Measurements from ENCODE around the gene TRIM44. TPM values are rescaled to one million over a fixed set of nuclear protein-coding genes. Genes with fewer than 3 reads are reported as not detected.

The TRIM44 gene
- total RNA-seq, 1 donor from 2014 or later, result 86.6 TPM

DNA sequence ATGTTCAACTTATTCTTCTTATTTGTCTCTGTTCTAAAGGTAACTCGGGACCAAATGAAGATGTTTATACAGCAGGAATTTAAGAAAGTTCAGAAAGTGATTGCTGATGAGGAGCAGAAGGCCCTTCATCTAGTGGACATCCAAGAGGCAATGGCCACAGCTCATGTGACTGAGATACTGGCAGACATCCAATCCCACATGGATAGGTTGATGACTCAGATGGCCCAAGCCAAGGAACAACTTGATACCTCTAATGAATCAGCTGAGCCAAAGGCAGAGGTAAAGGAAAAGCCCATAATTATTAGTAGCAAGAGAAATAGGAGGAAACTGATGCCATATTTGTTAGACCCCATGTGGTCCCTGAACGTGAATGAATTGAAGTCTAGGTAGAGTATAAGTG is 63.3 kb downstream of the TRIM44 start:
- no peak overlapping the region for H3K4me3 Mint-ChIP-seq
- H3K27me3 Mint-ChIP-seq (ENCODE audit: low read depth), result no peaks in the 10 kb centered on the region
- DNase-seq (ENCODE audit: low spot score in 2 of 2, unreplicated experiment in 2 of 2), result no peak
- H3K9me3 Mint-ChIP-seq, result peaks cover 18% of the 10 kb centered on the region
- H3K27ac Mint-ChIP-seq, result no peak overlapping the region
- TF ChIP-seq, protein P1, sequence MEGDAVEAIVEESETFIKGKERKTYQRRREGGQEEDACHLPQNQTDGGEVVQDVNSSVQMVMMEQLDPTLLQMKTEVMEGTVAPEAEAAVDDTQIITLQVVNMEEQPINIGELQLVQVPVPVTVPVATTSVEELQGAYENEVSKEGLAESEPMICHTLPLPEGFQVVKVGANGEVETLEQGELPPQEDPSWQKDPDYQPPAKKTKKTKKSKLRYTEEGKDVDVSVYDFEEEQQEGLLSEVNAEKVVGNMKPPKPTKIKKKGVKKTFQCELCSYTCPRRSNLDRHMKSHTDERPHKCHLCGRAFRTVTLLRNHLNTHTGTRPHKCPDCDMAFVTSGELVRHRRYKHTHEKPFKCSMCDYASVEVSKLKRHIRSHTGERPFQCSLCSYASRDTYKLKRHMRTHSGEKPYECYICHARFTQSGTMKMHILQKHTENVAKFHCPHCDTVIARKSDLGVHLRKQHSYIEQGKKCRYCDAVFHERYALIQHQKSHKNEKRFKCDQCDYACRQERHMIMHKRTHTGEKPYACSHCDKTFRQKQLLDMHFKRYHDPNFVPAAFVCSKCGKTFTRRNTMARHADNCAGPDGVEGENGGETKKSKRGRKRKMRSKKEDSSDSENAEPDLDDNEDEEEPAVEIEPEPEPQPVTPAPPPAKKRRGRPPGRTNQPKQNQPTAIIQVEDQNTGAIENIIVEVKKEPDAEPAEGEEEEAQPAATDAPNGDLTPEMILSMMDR (IDR thresholded peaks at IDR 0.05; ENCODE audit: unreplicated experiment), result no peak
- H3K36me3 Mint-ChIP-seq, result peaks cover 44% of the 10 kb centered on the region
- no peaks in the 10 kb centered on the region for H3K4me1 Mint-ChIP-seq

DNA sequence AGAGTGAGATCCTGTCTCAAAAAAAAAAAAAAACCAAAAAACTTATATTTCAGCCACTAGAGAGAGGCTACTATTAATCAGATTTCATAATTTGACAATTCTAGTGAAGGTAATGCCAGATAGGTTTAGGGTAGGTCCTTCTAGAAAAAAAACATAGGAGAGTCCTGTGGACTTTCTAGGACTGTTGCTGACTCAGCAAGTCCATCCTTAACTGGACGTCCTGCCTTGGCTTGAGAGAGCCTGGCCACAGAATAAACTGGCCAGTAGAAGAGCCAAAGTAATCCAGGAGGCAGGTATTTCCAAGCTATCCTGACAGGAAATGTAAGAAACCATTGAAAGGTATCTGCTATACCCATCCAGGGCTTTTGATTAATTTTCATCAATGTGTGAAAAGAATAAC is 64.6 kb downstream of the TRIM44 start:
- Mint-ChIP-seq H3K4me1 (no peaks in the 10 kb centered on the region), H3K9me3 (peaks cover 18% of the 10 kb centered on the region), H3K27me3 (ENCODE audit: low read depth) (no peaks in the 10 kb centered on the region), H3K27ac (no peak overlapping the region), H3K36me3 (peaks cover 53% of the 10 kb centered on the region), H3K4me3 (no peak overlapping the region)
- TF ChIP-seq, protein P1 (IDR thresholded peaks at IDR 0.05; ENCODE audit: unreplicated experiment), result no peak
- DNase-seq (ENCODE audit: low spot score in 2 of 2, unreplicated experiment in 2 of 2), result no peak

DNA sequence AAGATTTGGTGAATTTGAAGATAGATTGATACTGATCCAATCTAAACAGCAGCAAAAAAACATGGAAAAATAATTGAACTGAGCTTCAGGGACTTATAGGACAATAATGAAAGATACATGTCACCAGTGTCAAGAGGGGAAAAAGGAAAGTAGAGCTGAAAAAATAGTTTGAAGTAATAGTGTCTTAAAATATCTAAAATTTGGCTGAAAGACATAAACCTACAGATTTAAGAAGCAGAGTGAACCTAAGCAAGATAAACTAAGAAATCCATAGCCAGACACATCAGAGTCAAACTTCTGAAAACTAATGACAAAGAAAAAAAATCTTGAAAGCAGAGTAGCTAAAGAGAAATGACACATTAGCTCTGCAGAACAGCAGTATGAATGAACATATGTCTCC is 67.7 kb downstream of the TRIM44 start:
- TF ChIP-seq, protein P1 (IDR thresholded peaks at IDR 0.05; ENCODE audit: unreplicated experiment), result no peak
- no peak for DNase-seq (ENCODE audit: low spot score in 2 of 2, unreplicated experiment in 2 of 2)
- Mint-ChIP-seq H3K4me3 (no peak overlapping the region), H3K36me3 (peaks cover 69% of the 10 kb centered on the region), H3K4me1 (peaks cover 3% of the 10 kb centered on the region), H3K27ac (no peak overlapping the region), H3K9me3 (peaks cover 27% of the 10 kb centered on the region), H3K27me3 (ENCODE audit: low read depth) (no peaks in the 10 kb centered on the region)

DNA sequence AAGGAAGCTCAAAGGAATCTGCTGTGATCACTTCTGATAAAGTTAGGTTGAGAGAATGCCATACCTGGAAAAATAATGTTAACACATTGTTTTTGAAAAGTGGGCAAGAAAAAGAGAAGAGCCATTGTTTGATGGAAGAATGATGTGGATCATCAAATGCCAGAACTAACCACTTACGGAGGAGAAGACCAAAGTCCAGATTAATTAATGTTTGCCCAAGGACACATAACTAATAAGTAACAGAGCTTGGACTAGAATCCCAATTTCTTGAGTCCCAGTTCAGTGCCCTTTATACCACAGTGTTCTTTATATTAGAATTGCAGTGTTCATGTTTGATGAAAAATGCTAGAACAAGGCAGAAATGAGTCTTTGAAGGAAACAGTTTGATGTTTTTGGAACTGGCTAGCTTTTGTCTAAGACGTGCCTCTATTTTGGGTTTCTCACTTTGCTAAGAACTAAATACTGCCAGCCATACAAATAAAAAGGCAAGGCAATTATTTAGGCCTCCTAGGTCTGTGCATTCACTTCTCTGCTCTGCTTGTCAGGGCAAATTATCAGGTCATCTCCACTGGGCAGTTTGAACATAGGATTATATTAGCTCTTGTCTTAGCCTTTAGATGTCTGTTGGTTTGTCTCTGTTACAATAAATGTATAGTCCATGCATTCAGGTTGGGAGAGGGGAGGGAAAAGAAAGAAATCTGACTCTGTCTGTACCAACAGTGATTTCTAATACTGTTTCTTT is 72.3 kb downstream of the TRIM44 start:
- H3K36me3 Mint-ChIP-seq, result peaks cover 60% of the 10 kb centered on the region
- peak overlapping the region; percentile 59 for H3K27ac Mint-ChIP-seq
- peaks cover 15% of the 10 kb centered on the region for H3K9me3 Mint-ChIP-seq

DNA sequence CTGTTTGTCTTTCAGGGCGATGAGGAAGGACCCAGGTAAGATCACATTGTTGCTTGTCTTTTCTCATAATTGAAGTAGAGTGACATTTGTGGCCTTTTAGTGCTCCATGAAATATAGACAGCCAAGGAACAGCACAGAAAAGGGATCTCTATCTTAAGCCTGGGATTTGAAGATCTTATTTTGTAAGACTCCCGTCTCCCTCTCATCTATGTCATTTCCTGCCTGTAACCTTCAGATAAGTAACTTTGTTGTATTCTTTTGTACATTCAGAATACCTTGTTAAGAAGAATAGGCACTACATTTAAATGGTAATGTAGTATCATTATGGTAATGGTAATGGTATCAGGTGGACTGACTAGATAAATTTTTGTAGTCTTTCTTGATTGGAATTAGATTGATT is 72.8 kb downstream of the TRIM44 start:
- Mint-ChIP-seq H3K36me3 (peaks cover 54% of the 10 kb centered on the region), H3K4me3 (no peak overlapping the region), H3K4me1 (peaks cover 4% of the 10 kb centered on the region), H3K27ac (peak overlapping the region; percentile 59), H3K9me3 (peaks cover 9% of the 10 kb centered on the region), H3K27me3 (ENCODE audit: low read depth) (no peaks in the 10 kb centered on the region)
- DNase-seq (ENCODE audit: low spot score in 2 of 2, unreplicated experiment in 2 of 2), result no peak
- TF ChIP-seq, protein P1 (IDR thresholded peaks at IDR 0.05; ENCODE audit: unreplicated experiment), result no peak

More for the DNA sequence above, 72.3 kb downstream of the TRIM44 start:
- Mint-ChIP-seq H3K4me3 (no peak overlapping the region), H3K4me1 (peaks cover 4% of the 10 kb centered on the region), H3K27me3 (ENCODE audit: low read depth) (no peaks in the 10 kb centered on the region)
- TF ChIP-seq, protein P1 (IDR thresholded peaks at IDR 0.05; ENCODE audit: unreplicated experiment), result no peak
- no peak for DNase-seq (ENCODE audit: low spot score in 2 of 2, unreplicated experiment in 2 of 2)
